ENCODE data around the gene CST1. TPM values are rescaled to one million over a fixed set of nuclear protein-coding genes. Genes with fewer than 3 reads are reported as not detected.
A peak's percentile ranks its signal among the peaks of the same experiment; 100 is the strongest.
"Not testable (repeated sequence)": the region's sequence is repeated elsewhere in the genome, so short reads cannot be mapped to it uniquely, and the experiment has no call there.

CST1 gene
- total RNA-seq, 6 donors from 2014 or later, result not detected

DNA sequence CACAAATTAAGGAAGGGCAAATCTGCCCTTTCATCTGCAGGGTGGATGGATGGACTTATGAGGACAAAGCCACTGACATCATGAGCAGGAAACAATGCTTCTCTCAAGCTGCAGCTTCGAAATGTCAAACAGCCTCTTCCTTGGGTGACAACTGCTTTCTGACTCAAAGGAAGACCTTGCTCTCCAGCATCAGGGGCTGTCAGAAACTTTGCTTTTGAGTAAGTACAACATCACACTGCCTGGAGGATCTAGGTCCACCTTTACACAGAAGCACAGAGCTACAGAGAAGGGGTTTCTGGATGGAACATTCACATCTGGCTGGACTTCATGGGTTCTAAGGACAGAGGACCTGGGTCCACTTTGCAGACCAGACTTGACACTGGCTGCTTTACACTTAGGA, 5.9 kb downstream of the CST1 start:
- 46% methylated on average over 1 of the region's 1 CpG for WGBS, 2 donors
- no peak for TF ChIP-seq POLR2A (IDR thresholded peaks at IDR 0.05)
- ATAC-seq (ENCODE audit: low FRiP score in 2 of 2), result no peak

DNA sequence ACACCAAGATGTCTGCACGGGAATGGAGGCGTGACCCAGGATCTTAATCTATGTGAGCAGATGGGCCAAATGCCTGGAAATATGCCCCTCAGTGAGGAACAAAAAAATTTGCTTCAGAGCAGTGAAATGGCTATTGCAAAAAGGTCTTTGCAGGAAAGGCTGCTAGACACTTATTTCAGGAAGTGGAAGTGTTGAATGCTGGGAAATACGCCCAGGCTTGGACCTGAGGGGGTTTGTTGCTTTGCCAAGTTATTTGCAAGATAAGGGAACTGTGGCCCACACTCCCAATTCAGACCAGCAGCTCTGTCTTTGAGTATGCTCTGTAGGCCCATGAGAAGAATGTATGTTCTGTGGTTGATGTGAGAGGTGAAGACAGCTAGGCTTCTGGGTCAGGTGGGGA, 15.3 kb downstream of the CST1 start:
- H3K36me3 ChIP-seq; H3K27ac ChIP-seq; H3K4me1 ChIP-seq; ATAC-seq (ENCODE audit: low FRiP score in 2 of 2); H3K27me3 ChIP-seq; H3K9me3 ChIP-seq; H3K4me3 ChIP-seq; DNase-seq: not testable (repeated sequence)
- WGBS, 2 donors, result 29 to 47% methylated on average over 2 to 3 of the region's 3 CpGs

More for the DNA sequence above, 5.9 kb downstream of the CST1 start:
- Histone ChIP-seq H3K9me3 (no peaks in the 10 kb centered on the region), H3K27me3 (no peaks in the 10 kb centered on the region), H3K4me1 (no peaks in the 10 kb centered on the region), H3K36me3 (no peaks in the 10 kb centered on the region), H3K4me3 (no peak overlapping the region), H3K27ac (no peak overlapping the region)
- DNase-seq, result no peak

DNA sequence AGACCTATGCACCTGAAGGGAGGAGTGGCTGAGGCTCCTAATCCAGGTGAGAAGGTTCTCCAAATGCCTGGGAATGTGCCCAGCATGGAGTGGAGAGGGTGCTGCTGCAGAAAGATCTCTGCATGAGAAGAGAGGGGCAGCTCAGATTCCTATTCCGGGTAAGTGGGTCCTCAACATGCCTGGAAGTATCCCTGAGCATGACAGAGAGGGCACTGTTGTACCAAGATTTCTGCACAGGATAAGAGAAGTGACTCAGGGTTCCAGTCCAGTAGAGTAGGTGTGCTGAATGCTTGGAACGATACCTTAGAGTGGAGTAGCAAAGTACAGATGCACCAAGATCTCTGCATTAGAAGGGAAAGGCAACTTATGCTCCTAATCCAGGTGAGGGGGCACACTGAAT, 15.8 kb downstream of the CST1 start:
- H3K4me1 ChIP-seq; H3K36me3 ChIP-seq; H3K4me3 ChIP-seq; ATAC-seq (ENCODE audit: low FRiP score in 2 of 2); H3K9me3 ChIP-seq; DNase-seq; H3K27me3 ChIP-seq; H3K27ac ChIP-seq: not testable (repeated sequence)
- 59 to 88% methylated on average over 1 to 2 of the region's 2 CpGs for WGBS, 2 donors

DNA sequence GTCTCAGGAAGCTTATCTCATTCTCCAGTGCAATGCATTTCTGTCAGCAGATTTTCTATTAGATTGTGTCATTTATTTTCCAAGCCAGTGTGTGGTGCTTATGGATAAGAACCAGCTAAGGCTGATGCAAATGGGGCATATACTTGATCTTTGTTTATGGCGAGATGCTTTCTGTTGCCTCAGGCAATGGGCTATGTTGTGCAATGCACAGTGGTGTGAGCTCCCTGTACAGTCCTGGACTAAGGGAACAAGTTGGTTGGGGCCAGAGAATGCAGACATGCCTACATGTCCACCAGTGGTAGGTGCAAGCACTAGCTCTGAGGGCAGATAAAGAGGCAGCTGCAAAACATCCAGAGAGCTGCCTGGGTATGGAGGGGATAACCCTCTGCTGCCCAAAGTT, 16.3 kb downstream of the CST1 start:
- ATAC-seq (ENCODE audit: low FRiP score in 2 of 2); H3K27ac ChIP-seq; H3K4me3 ChIP-seq; H3K36me3 ChIP-seq; H3K9me3 ChIP-seq; H3K27me3 ChIP-seq; H3K4me1 ChIP-seq; DNase-seq: not testable (repeated sequence)
- 80 to 100% methylated on average over 1 of the region's 1 CpG for WGBS, 2 donors

DNA sequence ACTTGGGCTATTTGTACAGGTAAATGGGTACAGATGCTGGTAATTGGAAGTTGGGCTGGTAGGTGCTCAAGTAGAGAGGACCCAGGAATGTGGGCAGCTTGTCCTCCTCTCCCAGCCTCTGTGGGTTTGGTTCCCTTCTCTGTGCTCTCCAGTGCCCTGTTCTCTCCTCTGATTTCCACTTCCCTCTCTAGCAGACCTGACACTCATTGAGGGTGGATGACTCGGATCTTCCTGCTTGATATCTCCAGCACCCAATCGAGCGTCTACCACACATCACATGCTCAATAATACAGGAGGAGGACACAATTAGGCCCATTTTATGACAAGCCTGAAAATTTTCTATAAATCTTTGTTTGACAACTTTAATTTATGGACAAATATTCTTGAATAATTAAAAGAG, 23.7 kb downstream of the CST1 start:
- WGBS, 2 donors, result 75 to 78% methylated on average over 3 of the region's 3 CpGs
- H3K27me3 ChIP-seq, result no peaks in the 10 kb centered on the region
- no peaks in the 10 kb centered on the region for H3K36me3 ChIP-seq
- H3K27ac ChIP-seq, result no peak overlapping the region
- H3K9me3 ChIP-seq, result no peaks in the 10 kb centered on the region
- ATAC-seq (ENCODE audit: low FRiP score in 2 of 2) (no peak), DNase-seq (no peak)
- TF ChIP-seq POLR2A (IDR thresholded peaks at IDR 0.05), result no peak
- H3K4me3 ChIP-seq, result no peak overlapping the region
- no peaks in the 10 kb centered on the region for H3K4me1 ChIP-seq

DNA sequence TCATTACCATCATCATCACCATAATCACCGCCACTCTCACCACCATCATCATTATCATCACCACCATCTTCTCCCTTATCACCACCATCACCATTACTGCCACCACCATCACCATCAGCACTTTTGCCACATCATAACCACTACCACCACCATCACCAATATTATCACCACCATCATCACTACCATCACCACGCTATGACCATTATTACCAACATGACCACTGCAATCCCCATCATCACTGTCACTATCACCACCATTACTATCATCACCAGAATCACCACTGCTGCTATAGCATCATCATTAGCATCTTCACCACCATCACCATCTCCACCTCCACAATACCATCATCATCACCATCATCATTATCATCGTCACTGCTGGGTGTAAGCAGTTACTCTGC, 25.6 kb downstream of the CST1 start:
- no peak for ATAC-seq (ENCODE audit: low FRiP score in 2 of 2)
- TF ChIP-seq POLR2A (IDR thresholded peaks at IDR 0.05) (no peak), EP300 (IDR thresholded peaks at IDR 0.05) (no peak)
- TF ChIP-seq, protein P1, sequence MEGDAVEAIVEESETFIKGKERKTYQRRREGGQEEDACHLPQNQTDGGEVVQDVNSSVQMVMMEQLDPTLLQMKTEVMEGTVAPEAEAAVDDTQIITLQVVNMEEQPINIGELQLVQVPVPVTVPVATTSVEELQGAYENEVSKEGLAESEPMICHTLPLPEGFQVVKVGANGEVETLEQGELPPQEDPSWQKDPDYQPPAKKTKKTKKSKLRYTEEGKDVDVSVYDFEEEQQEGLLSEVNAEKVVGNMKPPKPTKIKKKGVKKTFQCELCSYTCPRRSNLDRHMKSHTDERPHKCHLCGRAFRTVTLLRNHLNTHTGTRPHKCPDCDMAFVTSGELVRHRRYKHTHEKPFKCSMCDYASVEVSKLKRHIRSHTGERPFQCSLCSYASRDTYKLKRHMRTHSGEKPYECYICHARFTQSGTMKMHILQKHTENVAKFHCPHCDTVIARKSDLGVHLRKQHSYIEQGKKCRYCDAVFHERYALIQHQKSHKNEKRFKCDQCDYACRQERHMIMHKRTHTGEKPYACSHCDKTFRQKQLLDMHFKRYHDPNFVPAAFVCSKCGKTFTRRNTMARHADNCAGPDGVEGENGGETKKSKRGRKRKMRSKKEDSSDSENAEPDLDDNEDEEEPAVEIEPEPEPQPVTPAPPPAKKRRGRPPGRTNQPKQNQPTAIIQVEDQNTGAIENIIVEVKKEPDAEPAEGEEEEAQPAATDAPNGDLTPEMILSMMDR (IDR thresholded peaks at IDR 0.05), result no peak
- no peaks in the 10 kb centered on the region for H3K36me3 ChIP-seq
- H3K4me1 ChIP-seq, result no peaks in the 10 kb centered on the region
- no peaks in the 10 kb centered on the region for H3K9me3 ChIP-seq
- H3K4me3 ChIP-seq, result no peak overlapping the region
- H3K27me3 ChIP-seq, result no peaks in the 10 kb centered on the region
- H3K27ac ChIP-seq, result no peak overlapping the region
- WGBS, 2 donors, result 90 to 94% methylated on average over 3 of the region's 3 CpGs
- no peak for DNase-seq

DNA sequence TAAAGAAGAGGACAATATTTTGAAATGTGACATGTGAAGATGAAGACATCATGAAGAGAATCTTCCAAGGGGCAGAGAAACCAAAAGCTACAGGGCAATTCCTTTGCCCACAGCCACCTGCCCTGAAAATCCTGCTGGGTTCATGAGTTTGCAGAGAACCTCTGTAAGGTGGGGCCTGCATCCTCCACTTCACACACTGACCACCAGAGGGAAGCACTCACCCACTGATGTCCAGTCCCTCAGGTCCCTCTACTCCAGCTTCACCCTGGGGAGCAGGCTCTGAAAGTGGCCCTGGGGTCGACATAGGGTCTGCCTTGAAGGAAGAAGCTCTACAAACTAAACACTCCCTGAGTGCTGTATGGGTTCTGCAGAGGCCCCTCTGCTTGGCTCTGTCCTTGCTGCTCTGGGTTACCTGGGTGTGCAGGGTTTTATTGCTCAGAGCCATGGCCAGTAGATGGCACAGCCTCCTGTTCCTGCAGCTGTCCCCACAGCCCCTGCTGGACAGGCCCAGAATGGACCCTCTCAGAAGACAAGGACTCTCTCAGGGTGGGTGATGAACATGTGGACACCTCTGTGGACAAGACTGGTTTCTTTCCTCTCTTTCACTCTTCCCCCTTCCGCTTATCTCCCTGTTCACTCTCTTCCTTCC, 27.0 kb downstream of the CST1 start:
- peak in 1 of 2 donors; percentile 25 for DNase-seq
- H3K4me1 ChIP-seq, H3K27me3 ChIP-seq, H3K36me3 ChIP-seq, H3K27ac ChIP-seq, H3K4me3 ChIP-seq, H3K9me3 ChIP-seq: not testable (repeated sequence)
- WGBS, 2 donors, result 58 to 100% methylated on average over 1 to 2 of the region's 2 CpGs
- TF ChIP-seq, protein P1 (IDR thresholded peaks at IDR 0.05), result peak in 4 of 6 experiments; percentile 33 to 62 (median 45)
- peak in 1 of 2 donors; percentile 80 for ATAC-seq (ENCODE audit: low FRiP score in 2 of 2)

DNA sequence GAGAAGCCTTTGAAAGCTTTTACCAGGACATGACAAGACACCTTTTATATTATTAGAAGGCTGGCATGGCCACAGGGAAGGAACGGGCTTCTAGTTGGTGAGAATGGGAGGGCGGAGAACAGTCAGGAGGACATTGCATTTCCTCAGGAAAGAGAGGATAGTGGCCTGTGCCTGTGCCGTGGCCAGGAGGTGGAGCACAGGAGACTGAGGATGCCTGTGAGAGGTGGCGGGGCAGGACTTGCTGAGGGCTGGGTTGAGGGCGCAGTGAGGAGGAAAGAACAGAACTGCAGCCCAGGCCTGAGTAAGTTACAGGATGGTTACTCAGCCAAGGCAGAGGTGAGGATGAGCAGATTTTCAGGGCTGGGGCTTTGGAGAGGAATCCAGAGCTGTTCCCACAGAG, 27.9 kb downstream of the CST1 start:
- not testable (repeated sequence) for DNase-seq

More for the DNA sequence above, 27.9 kb downstream of the CST1 start:
- WGBS, 2 donors, result 68 to 77% methylated on average over 5 of the region's 5 CpGs
- not testable (repeated sequence) for ATAC-seq (ENCODE audit: low FRiP score in 2 of 2); H3K36me3 ChIP-seq; H3K9me3 ChIP-seq; H3K4me3 ChIP-seq; H3K27ac ChIP-seq; H3K4me1 ChIP-seq; H3K27me3 ChIP-seq

Measured in upper lobe of left lung (tissue), 6 donors.